NCI-H1417 treated with DMSO at 0.1 percent for 48 hours (cell line): ENCODE results near the gene KDM4D.
"Not testable (repeated sequence)": the region's sequence is repeated elsewhere in the genome, so short reads cannot be mapped to it uniquely, and the experiment has no call there.

Experiments used
- DNase-seq: peaks from one replicate; lab custom pipeline; 2025; lab: John Stamatoyannopoulos, UW

KDM4D gene

GRCh38 chr11:94973099-94973968, at the start of gene KDM4D, which contains the start of gene CWC15:
Gene KDM4D (plus strand): TSS chr11:94973709. CDS start chr11:94997373, 23,664 bp downstream.
Gene CWC15 (minus strand): TSS chr11:94973556. CDS start chr11:94972185, 1,371 bp downstream.
- DNase-seq: peak; percentile 81

DNA sequence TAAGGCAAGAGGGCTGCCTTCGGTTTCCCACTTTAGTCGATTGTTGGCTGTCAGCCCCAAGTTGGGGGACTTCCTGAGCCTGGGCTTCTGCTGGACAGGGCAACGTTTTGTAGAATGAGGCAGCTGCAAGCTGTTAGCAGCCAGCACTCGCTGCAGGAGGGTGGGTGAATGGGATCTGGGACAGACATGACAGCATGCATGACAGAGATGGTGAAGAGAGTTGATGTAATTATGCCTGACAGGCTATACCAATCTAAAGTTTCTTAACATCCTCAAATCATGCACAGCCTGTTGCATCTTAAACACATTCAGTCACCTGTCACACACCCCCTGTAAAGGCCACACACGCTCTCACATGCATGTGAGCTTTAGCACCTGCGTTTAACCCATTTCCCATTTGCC, 49.3 kb upstream of the KDM4D start:
- no peak for DNase-seq

DNA sequence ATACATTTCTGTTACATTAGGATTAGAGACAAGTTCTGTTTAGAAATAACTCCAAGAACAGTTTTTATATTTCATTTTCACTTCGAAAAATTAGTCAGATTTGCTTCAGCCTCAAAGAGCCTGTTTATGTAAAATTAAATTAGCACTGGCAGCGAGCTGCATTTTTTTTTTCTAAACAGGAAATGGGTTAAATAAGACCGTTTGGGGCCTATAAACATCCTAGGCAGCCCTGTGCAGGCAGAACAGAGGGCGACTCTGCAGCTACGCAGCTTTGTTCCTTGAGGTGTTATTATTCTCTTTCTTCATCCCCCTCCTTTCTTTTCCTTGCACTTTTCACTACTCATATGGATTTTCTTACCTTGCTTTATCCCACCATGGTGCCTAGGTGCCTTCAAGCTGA, 48.9 kb upstream of the KDM4D start:
- no peak for DNase-seq

GRCh38 chr11:94925422-94926270, 47.9 kb upstream of the KDM4D start:
- DNase-seq: no peak

- DNase-seq: no peak
Observed at GRCh38 chr11:94926271-94926625, 47.3 kb upstream of the KDM4D start.

DNA sequence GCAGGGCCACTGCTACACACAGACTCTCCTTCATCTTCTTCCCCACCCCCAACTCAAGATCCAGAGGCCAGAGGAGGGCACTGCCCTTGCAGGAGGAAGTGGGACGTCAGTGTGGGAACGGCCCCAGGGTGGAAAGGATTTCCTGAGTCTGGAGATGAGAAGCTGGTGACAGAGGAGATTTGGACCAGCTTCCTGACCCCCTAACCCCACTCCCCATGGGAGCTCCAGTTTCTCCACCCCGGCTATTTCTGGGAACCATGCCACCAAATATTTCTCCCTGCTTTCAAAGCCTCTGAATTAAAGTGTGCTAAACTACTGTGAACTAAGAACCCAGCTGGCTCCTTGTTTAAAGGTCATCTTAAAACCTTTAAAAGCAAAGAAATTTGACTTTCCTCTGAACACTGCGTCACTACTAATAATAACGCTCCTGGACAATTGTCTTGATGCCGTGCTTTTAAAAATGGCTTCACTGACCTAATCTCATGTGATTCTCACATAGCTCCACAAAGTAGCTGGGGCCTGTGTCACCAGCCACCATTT, 46.7 kb upstream of the KDM4D start:
- no peak for DNase-seq

- no peak for DNase-seq
Observed at GRCh38 chr11:94928117-94928990, 45.2 kb upstream of the KDM4D start.

- not testable (repeated sequence) for DNase-seq
Observed at GRCh38 chr11:94932072-94932471, 41.4 kb upstream of the KDM4D start.

DNA sequence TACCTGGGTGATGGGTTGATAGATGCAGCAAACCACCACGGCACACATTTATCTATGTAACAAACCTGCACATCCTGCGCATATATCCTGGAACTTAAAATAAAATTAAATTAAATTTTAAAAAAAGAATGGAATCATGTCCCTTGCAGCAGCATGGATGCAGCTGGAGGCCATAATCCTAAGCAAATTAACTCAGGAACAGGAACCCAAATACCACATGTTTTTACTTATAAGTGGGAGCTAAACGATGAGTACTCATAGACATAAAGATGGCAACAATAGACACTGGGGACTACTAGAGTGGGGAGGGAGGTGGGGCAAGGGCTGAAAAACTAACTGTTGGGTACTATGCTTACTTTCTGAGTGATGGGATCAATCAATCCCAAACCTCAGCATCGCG, 41.0 kb upstream of the KDM4D start:
- DNase-seq: no peak

DNA sequence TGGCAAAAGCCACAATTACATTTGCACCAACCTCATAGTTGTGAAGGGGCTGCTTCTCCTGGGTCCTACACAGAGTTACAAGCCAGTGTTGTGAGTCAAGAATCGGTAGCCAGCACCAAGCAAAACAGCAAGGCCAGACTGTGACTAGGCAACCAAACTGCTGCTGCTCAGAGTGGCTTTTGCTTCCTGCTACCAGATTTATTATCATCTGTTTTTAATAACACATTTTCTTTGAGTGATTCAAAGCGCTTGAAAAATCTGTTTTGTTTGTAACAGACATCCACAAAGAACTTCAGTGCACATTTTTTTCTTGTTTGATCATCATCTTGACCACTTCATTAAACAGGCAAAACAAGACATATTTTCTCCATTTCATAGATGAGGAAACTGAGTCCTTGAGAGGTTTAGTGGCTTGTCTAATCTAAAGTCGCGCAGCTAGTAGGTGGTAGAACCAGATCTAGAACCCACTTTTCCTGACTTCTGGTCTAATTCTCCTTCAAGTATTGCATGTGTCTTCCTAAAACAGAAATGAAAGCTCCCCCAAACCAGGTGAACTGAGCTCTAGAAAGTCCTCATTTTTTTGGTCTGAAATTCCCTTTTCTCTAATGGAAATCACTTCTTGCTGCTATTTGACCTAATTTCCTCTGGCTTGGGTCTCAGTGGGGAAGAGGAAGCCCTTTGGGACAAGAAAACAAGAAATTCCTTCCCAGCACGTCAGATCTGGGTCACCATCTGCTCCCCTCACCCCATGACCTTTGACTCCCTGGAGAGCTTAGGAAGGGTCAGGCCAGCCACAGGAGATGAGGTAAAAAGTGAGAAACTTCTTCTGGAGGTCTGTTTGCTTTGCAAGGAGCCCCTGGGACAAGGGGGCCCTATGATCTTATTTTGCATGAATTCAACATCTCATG, 40.0 kb upstream of the KDM4D start:
- DNase-seq: no peak

GRCh38 chr11:94934362-94934761, 39.1 kb upstream of the KDM4D start:
- DNase-seq: no peak

DNA sequence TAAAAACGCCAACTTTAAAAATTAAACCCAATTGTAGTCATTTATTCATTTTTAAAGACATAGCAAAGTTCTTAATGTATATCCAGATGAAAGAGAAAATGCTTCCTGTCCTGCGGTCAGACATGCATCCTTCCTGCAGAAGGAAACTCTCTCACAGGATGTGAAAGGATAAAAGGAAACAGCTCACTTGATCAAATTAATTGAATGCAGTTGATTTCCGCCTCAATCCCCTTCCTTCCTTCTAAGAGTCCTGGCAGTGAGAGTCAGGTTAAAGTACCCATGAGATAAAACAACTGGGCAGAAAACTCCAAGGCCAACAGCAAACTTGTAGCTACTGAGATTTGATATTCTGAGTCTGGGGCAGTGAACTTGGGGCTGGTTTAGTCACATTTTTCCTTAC, 38.7 kb upstream of the KDM4D start:
- no peak for DNase-seq

DNA sequence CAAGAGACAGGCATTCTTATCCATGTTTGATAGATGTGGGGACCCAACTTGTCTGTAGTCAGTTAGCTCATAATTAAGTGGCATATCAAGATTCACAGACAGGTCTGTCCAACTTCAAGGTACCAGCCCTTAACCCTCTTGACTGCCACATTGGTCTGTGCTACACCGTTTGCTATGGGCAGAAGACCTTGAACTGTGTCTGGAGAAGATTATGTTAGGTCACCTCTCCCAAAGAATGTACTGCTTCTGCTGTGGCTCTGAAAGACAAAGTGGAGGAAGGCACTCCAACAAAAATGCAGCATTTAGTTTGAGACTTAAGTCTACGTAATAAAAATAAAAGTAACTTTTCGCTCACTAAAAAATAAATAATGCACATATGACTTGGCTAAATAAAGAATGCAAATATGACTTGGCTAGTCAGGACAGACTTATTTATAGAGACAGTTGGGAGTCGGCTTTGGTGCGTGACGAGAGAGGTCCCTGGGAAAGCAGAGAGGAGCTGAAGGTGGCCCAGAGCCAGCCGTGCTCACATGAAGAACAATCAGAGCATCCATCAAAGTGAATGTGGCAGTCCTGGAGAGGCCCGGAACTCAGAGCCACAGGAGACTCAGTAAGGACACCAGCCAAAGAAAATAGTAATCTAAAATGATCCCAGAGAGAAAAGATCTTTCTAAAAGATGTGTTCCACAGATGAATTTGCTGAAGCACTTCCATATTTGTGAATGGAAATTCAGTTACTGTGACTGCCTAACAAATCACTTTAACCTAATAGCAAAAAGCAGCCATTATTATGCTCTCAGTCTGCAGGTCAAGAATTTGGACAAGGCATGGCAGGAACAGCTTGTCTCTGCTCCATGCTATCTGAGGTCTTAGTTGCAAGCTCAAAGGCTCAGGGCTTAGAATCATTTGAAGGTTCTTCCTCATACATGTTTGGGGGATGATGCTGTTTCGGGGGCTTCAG, 35.1 kb upstream of the KDM4D start:
- DNase-seq: no peak

- no peak for DNase-seq
Observed at GRCh38 chr11:94939346-94939745, 34.2 kb upstream of the KDM4D start.

GRCh38 chr11:94941131-94941530, 32.4 kb upstream of the KDM4D start:
- DNase-seq: no peak

DNA sequence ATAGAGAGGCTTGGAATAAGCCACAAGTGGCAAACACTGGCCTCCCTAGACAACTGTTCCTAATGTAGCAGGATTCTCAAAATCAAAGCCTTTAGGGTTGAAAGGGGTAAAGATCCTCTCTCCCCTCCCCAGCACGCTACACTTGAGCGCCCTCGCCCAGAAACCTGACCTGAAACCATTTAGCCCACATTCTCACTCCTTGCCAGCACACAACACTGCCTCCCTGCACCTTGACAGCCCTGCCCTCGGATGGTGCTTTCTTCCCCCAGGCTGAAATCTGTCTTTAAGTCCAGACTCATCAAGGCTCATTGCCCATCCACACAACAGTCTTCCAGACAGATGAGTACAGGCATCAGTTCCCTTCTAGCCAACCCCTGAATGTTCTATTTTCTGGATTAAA, 26.7 kb upstream of the KDM4D start:
- DNase-seq: no peak

GRCh38 chr11:94948070-94948617, 25.4 kb upstream of the KDM4D start:
- no peak for DNase-seq

DNA sequence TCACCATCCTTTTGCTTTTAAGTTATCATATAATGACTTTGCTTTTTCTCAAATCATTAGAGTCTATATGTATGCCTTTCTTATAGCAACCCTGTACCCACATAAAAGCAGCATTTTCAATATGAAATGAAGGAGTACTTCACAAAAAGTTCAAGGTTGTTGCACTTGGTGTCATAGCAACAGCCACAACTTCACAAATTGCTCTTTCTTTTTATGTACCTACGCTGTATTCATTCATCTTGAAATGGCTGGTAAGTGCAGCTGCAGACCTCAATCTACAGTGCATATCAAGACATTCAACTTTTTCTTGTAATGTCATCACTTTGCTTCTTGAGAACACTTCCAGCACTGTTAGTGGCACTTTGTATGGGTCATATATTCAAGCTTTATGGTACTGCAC, 18.8 kb upstream of the KDM4D start:
- DNase-seq: no peak

- no peak for DNase-seq
Observed at GRCh38 chr11:94956963-94957362, 16.5 kb upstream of the KDM4D start.
